Measurements from ENCODE around the gene USP37.

The USP37 gene

GRCh38 chr2:218471982-218472381 is 96.2 kb downstream of the USP37 start:
- DNase-seq = no peak

GRCh38 chr2:218471036-218471435 is 97.1 kb downstream of the USP37 start:
- no peak for DNase-seq

GRCh38 chr2:218470448-218470847 is 97.7 kb downstream of the USP37 start:
- no peak for DNase-seq

DNA sequence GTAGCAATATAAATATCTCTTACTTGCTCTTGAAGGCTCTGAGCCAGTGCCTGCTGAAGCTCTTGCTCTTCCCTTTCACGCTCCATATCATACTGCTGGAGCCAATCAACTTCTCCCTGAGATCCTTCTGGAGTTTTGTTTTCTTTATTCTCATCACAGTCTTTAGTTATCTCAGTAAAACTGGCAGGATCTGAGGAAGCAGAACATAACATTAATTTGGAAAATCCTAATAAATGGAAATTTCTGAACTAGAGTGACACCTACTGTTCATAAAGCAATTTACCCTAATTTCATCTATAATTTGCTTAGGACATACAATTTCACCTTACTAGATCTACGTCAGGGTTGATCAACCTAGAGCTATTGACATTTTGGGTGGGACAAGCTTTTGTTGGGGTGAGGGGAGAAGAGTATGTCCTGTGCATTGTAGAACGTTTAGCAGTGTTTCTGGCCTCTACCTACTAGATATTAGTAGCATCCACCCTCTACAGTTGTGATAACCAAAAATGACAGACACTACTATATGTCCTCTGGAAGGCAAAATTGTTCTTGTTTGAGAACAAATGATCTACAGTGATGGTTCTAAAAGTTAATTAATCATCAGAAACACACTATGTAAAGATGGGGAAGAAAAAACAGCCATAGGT is 102.0 kb downstream of the USP37 start:
- DNase-seq = no peak

GRCh38 chr2:218458598-218458997 is 109.6 kb downstream of the USP37 start:
- no peak for DNase-seq

GRCh38 chr2:218456849-218457248 is 111.3 kb downstream of the USP37 start:
- no peak for DNase-seq

DNA sequence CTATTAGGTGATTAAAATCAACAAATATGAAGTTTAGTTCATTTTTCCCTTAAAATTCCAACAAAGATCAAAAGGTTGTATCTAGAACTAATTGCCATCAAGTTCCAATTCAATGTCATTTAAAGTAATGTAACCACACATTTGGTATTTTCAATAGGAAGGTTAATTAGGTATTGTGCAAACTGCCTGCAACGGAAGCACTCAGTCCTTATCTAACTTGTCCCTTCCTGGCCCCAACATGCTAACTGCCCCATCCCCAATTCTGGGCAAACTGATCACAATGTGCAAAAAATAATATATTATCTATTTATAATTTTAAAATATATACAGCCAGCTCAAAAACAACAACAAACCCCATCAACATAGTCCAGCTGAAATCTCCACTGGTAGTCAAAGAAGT is 116.1 kb downstream of the USP37 start:
- DNase-seq = no peak

DNA sequence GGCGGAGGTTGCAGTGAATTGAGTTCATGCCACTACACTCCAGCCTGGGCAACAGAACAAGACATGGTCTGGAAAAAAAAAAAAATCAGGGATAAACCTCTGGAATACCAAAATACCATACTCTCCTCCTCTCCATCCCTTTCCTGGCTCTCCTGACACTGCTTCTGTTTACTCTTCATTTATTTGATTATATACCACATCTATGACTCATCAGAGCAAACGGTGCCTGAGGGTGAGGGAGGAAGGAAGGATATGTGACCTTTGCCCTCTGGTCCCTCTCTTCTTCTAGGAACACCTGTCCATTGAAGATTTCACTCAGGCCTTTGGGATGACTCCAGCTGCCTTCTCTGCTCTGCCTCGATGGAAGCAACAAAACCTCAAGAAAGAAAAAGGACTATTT is 119.2 kb downstream of the USP37 start:
- DNase-seq = no peak

- no peak for DNase-seq
Measured at GRCh38 chr2:218447072-218447471, 121.1 kb downstream of the USP37 start.

DNA sequence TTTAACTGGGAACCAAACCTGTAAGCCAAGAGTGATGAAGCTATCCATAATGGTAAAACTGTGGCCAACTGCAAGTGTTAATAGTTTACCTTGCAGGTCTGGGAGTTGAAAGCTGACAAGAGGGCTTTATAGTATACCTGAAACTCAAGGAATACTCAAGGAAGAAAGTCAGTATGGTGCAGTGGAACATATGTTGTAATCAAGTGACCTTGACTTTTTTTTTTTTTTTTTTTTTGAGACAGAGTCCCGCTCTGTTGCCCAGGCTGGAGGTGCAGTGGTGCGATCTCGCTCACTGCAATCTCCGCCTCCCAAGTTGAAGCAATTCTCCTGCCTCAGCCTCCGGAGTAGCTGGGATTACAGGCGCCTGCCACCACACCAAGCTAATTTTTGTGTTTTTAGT is 121.6 kb downstream of the USP37 start:
- DNase-seq = no peak

- DNase-seq = no peak
Measured at GRCh38 chr2:218445602-218446001, 122.5 kb downstream of the USP37 start.

GRCh38 chr2:218444692-218445357 is 123.3 kb downstream of the USP37 start:
- DNase-seq = no peak

- DNase-seq = no peak
Measured at GRCh38 chr2:218438596-218438995, 129.6 kb downstream of the USP37 start.

GRCh38 chr2:218437969-218438368 is 130.2 kb downstream of the USP37 start:
- no peak for DNase-seq

DNA sequence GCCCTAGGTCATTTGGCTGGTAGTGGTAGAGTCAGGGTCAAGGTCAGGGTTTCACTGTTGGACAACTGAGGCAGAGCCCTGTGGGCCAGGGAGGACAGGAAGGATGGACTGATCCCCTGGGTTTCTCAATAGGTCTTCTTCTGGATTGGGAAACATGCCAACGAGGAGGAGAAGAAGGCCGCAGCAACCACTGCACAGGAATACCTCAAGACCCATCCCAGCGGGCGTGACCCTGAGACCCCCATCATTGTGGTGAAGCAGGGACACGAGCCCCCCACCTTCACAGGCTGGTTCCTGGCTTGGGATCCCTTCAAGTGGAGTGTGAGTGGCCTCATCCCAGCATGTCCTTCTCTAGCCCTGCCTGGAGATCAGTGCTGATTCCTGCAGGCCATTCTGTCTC is 131.2 kb downstream of the USP37 start:
- no peak for DNase-seq

DNA sequence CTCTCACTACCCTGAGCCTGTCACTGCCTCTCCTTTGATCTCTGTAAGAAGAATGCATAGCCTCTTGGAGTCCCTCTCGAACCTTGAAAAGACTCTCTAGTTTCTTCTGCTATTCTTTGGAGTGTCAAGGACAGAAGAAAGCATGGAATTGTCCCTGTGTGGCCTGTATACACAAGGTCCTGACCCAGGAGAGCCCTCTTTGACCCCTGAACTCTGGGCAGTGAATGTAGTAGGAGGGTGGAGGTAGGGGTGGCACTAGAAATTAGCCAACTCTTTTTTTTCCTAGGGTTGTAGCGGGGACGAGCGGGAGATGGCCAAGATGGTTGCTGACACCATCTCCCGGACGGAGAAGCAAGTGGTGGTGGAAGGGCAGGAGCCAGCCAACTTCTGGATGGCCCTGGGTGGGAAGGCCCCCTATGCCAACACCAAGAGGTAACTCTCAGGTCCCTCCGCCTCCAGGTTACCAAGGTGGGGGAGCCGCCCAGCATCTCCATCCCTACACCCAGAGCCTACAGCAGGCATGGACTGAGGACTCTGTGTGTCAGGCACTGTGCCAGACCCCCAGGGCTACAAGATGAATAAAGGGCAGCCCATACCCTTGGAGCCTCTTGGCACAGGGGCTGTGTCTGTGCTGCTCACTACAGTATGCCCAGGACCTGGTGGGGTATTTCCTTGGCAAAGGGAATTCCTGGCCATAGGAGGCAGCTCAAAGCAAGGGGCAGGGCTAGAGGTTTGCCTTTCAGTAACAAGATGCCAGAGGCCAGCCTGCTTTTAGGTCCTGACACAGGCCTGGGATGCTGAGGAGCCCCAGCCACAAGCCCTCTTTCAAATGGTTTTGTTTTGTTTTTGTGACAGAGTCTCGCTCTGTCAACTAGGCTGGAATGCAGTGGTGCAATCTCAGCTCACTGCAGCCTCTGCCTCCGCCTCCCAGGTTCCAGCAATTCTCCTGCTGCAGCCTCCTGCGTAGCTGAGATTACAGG is 132.9 kb downstream of the USP37 start:
- DNase-seq = no peak

DNA sequence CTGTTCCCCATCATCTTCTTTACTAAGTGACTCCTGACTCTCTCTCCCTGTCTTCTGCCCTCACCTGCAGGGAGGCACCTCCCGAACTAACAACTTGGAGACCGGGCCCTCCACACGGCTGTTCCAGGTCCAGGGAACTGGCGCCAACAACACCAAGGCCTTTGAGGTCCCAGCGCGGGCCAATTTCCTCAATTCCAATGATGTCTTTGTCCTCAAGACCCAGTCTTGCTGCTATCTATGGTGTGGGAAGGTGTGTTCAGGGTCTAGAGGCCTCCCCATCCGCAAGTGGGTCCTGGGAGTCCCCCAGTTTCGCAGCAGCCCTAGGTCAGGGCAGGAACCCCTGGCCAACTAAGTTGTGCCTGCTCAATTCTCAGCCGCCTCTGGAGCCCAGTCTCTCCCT is 133.7 kb downstream of the USP37 start:
- no peak for DNase-seq

DNA sequence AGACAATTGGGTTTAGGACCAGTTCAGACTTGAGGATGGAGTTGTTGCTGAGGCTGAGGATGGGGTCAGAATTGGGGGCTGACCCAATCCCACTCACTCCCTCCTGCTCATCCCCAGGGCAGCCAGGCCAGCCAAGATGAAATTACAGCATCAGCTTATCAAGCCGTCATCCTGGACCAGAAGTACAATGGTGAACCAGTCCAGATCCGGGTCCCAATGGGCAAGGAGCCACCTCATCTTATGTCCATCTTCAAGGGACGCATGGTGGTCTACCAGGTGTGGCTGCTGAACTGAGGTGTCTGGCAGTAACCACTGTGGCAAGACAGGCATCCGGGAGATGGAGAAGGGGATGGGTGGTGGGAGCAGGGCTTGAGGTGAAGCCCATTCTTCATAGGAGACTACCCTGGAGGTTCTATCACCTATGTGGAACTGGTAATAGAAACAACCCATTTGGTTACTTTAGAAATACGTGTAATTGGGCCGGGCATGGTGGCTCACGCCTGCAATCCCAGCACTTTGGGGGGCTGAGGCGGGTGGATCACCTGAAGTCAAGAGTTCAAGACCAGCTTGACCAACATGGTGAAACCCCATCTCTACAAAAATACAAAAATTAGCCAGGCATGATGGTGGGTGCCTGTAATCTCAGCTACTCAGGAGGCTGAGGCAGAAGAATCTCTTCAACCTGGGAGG is 135.3 kb downstream of the USP37 start:
- no peak for DNase-seq

GRCh38 chr2:218431878-218432277 is 136.3 kb downstream of the USP37 start:
- no peak for DNase-seq

- DNase-seq = no peak
Measured at GRCh38 chr2:218430721-218431120, 137.4 kb downstream of the USP37 start.

GRCh38 chr2:218429911-218430692 is 138.0 kb downstream of the USP37 start:
- DNase-seq = no peak

DNA sequence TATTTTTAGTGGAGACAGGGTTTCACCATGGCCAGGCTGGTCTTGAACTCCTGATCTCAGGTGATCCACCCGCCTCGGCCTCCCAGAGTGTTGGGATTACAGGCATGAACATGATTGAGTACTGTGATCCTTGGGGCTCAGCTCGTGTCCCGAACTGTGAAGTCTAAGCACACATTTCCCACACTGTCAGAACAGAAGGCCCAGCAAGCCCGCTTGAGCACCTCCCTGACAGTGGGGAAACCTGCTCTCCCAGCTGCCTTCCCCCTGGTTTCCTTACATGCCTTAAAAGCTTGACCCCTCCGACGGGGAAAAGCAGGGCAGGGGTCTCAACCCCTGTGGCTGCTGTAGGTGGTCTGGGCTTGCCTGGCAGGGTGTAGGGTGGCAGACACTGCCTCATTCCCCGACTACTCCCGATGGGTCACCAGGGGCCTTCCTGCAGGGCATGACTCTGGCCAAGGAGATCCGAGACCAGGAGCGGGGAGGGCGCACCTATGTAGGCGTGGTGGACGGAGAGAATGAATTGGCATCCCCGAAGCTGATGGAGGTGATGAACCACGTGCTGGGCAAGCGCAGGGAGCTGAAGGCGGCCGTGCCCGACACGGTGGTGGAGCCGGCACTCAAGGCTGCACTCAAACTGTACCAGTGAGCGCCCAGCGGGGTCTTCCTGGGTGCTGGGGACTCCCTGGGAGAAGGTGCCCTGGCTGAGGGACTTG is 139.1 kb downstream of the USP37 start:
- no peak for DNase-seq
